Activated naive CD4-positive, alpha-beta T cell treated with anti-CD3 and anti-CD28 coated beads, Interleukin-2, amount 50 U/mL, for 72 hours (primary cell): ENCODE data around the gene CYP2A6. TPM values are rescaled to one million over a fixed set of nuclear protein-coding genes. Genes with fewer than 3 reads are reported as not detected.

Source experiments
- ATAC-seq, 2 donors: fragments of 150-1000 bp; cut with Tn5 transposase; 2 replicates each; pipeline ENCODE4 v1.10.0; 2021; ENCODE audit warnings: mild to moderate bottlenecking in 2 of 2, moderate library complexity in 2 of 2
- DNase-seq, 2 donors: peaks; one replicate each; pipeline ENCODE4 v3.0.0; 2021 to 2022; ENCODE audit warnings: low spot score in 2 of 2
- H3K27ac Mint-ChIP-seq, 2 donors: one replicate each; pipeline ENCODE4 v1.8.0; 2022; ENCODE audit warnings: mild to moderate bottlenecking in 2 of 2, mixed read lengths in 2 of 2
- H3K36me3 Mint-ChIP-seq, 2 donors: one replicate each; pipeline ENCODE4 v1.8.0; 2022; ENCODE audit warnings: mixed read lengths in 2 of 2
- H3K9me3 Mint-ChIP-seq, 2 donors: one replicate each; pipeline ENCODE4 v1.8.0; 2022; ENCODE audit warnings: mixed read lengths in 2 of 2
- total RNA-seq, 2 donors: library from RNA; stranded (reverse); gene quantifications; one replicate each; pipeline ENCODE4 v1.2.3, GENCODE V29; 2022

CYP2A6 gene
- total RNA-seq, 2 donors from 2014 or later, result 0.23 TPM; not detected in 1

DNA sequence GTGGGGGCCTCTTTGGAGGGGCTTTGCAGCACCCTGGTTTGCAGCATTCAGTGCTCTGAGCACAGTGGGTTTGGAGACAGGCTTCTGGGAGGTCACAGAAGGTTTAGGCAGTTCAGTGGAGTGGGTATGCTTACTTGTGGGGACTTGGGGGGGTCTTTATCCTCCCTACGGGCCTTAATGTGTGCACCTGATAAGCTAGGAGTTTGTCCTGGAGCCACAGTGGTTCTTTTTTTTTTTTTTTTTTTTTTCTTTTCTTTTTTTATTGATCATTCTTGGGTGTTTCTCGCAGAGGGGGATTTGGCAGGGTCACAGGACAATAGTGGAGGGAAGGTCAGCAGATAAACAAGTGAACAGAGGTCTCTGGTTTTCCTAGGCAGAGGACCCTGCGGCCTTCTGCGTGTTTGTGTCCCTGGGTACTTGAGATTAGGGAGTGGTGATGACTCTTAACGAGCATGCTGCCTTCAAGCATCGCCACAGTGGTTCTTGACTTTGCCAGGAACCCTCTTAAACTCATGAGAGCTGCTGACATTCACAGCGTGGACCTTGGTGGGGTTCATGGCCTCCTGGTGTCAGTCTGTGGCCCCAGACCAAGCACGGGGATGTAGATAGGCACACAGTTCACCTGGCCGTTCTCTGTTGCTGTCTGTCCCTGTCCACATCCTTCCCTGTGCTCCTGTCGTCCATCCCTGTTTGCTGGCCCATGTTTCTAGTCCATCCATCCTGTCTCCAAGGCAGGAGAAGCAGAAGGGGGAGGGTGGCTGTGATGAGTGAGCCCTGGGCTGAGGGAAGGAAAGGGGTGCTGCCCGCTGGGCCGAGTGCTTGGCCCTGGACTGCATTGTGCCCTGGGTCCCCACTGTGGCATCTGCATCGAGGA is 48.6 kb downstream of the CYP2A6 start:
- DNase-seq (no peak), ATAC-seq (no peak)
- Mint-ChIP-seq H3K9me3 (no peaks in the 10 kb centered on the region), H3K27ac (peak overlapping the region; percentile 79 to 85), H3K36me3 (peaks cover 24 to 39% of the 10 kb centered on the region in 2 donors)

DNA sequence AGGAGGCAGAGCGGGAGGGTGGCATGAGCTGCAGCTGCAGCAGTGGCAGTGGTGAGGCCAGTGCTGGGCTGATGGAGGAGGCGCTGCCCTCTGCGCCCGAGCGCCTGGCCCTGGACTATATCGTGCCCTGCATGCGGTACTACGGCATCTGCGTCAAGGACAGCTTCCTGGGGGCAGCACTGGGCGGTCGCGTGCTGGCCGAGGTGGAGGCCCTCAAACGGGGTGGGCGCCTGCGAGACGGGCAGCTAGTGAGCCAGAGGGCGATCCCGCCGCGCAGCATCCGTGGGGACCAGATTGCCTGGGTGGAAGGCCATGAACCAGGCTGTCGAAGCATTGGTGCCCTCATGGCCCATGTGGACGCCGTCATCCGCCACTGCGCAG is 49.3 kb downstream of the CYP2A6 start:
- H3K36me3 Mint-ChIP-seq, result peaks cover 24 to 37% of the 10 kb centered on the region in 2 donors
- DNase-seq, result no peak
- no peaks in the 10 kb centered on the region for H3K9me3 Mint-ChIP-seq
- peak overlapping the region in 1 of 2 donors; percentile 98 for H3K27ac Mint-ChIP-seq
- ATAC-seq, result no peak

DNA sequence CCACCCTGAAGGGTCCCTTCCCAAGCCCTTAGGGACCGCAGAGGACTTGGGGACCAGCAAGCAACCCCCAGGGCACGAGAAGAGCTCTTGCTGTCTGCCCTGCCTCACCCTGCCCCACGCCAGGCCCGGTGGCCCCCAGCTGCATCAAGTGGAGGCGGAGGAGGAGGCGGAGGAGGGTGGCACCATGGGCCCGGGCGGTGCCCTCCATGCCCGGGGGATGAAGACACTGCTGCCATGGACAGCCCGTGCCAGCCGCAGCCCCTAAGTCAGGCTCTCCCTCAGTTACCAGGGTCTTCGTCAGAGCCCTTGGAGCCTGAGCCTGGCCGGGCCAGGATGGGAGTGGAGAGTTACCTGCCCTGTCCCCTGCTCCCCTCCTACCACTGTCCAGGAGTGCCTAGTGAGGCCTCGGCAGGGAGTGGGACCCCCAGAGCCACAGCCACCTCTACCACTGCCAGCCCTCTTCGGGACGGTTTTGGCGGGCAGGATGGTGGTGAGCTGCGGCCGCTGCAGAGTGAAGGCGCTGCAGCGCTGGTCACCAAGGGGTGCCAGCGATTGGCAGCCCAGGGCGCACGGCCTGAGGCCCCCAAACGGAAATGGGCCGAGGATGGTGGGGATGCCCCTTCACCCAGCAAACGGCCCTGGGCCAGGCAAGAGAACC is 49.8 kb downstream of the CYP2A6 start:
- no peak for DNase-seq
- Mint-ChIP-seq H3K27ac (peak overlapping the region; percentile 94 to 98), H3K36me3 (peaks cover 24 to 37% of the 10 kb centered on the region in 2 donors), H3K9me3 (no peaks in the 10 kb centered on the region)
- ATAC-seq, result no peak

- Mint-ChIP-seq H3K27ac (peak overlapping the region; percentile 94 to 98), H3K9me3 (no peaks in the 10 kb centered on the region), H3K36me3 (peaks cover 24 to 37% of the 10 kb centered on the region in 2 donors)
- DNase-seq (no peak), ATAC-seq (no peak)
These were observed 50.5 kb downstream of the CYP2A6 start for GRCh38 chr19:40799558-40800338.

GRCh38 chr19:40798683-40799557 is 51.3 kb downstream of the CYP2A6 start, which contains the start of gene EGLN2:
Gene EGLN2, plus strand, starts transcription at chr19:40799191. Its CDS starts 1,382 bp downstream, at chr19:40800573.
- Mint-ChIP-seq H3K9me3 (no peaks in the 10 kb centered on the region), H3K27ac (peak within 1 kb of the TSS; percentile 98 to 99), H3K36me3 (peaks cover 24 to 32% of the 10 kb centered on the region in 2 donors)
- DNase-seq, result peak; percentile 100
- peak; percentile 87 to 89 for ATAC-seq

DNA sequence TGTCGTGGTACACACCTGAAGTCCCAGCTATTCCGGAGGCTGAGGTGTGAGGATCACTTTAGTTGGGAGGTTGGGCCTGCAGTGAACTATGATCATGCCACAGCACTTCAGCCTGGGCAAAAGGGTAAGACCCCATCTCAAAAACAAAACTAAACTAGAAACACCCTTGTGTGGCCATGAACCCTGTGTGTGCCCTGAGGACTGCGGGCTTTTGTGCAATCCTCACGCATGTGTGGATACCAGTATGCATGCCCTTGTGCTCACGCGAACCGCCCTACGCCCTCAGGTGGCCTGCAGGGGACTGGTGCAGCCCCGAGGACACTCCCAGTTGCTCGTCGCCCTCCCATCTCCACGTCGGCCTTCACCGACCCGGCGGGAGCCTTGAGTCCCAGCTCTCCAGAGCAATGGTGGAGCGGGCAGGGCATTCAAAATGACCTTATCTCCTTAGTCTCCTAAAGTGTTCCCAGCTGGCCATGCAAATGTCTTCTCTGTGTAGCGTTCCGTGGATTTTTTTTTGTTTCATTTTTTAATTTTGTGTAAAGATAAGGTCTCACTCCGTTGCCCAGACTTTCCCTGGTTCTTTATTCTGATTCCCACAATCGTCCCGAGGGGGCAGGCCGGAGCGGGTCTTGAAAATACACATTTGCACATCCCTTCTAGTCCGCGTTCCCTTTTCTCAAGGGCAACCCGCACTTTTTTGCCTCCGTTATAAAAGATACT is 52.1 kb downstream of the CYP2A6 start:
- ATAC-seq, result peak; percentile 52 to 66
- DNase-seq, result peak; percentile 69 to 77
- Mint-ChIP-seq H3K27ac (peak overlapping the region; percentile 98 to 99), H3K9me3 (no peaks in the 10 kb centered on the region), H3K36me3 (peaks cover 24 to 31% of the 10 kb centered on the region in 2 donors)

DNA sequence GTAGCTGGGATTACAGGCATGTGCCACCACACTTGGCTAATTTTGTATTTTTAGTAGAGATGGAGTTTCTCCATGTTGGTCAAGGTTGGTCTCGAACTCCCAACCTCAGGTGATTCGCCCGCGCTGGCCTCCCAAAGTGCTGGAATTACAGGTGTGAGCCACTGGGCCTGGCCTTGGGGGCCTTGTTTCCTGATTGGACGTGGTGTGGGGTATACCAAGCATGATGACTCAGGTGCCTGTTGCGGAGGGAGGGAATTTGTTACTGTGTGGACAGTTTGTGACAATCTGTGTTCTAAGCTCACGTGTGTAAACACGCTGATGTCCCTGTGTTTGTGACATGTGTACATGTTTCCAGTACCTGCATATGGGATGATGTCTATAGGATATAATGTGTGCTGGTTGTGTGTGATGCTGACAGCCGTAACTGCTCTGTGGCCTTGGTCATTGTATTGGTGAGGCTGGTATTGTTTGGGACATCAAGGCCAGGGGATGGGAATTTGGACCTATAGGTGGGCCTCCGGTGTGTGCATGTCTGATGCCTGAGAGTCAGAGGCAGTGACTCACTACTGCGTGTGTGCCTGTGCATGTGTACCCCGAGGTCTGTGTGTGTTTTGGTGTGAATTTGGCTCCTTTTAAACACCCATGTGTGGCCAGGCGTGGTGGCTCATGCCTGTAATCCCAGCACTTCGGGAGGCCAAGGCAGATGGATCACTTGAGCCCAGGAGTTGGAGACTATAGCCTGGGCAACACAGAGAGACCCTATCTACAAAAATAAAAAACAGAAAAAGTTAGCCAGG is 52.9 kb downstream of the CYP2A6 start:
- ATAC-seq (no peak), DNase-seq (no peak)
- H3K27ac Mint-ChIP-seq, result peak overlapping the region in 1 of 2 donors; percentile 98
- H3K9me3 Mint-ChIP-seq, result no peaks in the 10 kb centered on the region
- peaks cover 24 to 28% of the 10 kb centered on the region in 2 donors for H3K36me3 Mint-ChIP-seq

Other genes starting within 250 kb of the CYP2A6 start
- gene LTBP4, start 249.1 kb downstream of the CYP2A6 start, total RNA-seq, result 100 to 1,000 TPM; 178 to 245 TPM
- 10 to 100 TPM; 18.0 to 20.2 TPM for gene NUMBL, start 159.8 kb downstream of the CYP2A6 start, total RNA-seq
- gene COQ8B, start 133.6 kb downstream of the CYP2A6 start, total RNA-seq, result 10 to 100 TPM; 25.5 to 39.8 TPM
- 1 to 10 TPM; 8.3 to 9.4 TPM for gene ITPKC, start 133.3 kb downstream of the CYP2A6 start, total RNA-seq
- gene ACTMAP, start 100.0 kb downstream of the CYP2A6 start, total RNA-seq, result 10 to 100 TPM; 21.4 to 23.2 TPM
- gene SNRPA, start 99.2 kb downstream of the CYP2A6 start, total RNA-seq, result 100 to 1,000 TPM; 197 to 227 TPM
- gene MIA, start 74.9 kb downstream of the CYP2A6 start, total RNA-seq, result not detected
- 10 to 100 TPM; 42.8 to 60.6 TPM for gene RAB4B, start 72.2 kb downstream of the CYP2A6 start, total RNA-seq
- gene EGLN2, start 51.3 kb downstream of the CYP2A6 start, total RNA-seq, result 10 to 100 TPM; 88.3 to 96.7 TPM
- gene CYP2A7, start 31.8 kb upstream of the CYP2A6 start, total RNA-seq, result not detected
- not detected for gene CYP2B6, start 140.8 kb upstream of the CYP2A6 start, total RNA-seq
- gene CYP2A13, start 238.0 kb upstream of the CYP2A6 start, total RNA-seq, result not detected